Lung (tissue), 12 donors: Measurements from ENCODE around the gene NKAIN2. TPM values are rescaled to one million over a fixed set of nuclear protein-coding genes. Genes with fewer than 3 reads are reported as not detected.

ENCODE experiments used
- ATAC-seq: fragments of 200-7000 bp; cut with Tn5 transposase; one replicate; pipeline ENCODE4 v1.9.1; 2020; ENCODE audit warnings: moderate number of reproducible peaks; ENCODE audit not compliant: insufficient read depth, low FRiP score
- DNase-seq, 3 donors: peaks; one replicate each; pipeline ENCODE4 v3.0.0-alpha.2; 2013 to 2017
- H3K27ac ChIP-seq, 2 donors: one replicate each; pipeline ENCODE4 v1.5.1; 2013; ENCODE audit warnings: mild to moderate bottlenecking in 2 of 2, moderate library complexity in 2 of 2, control low read depth in 1 of 2, inconsistent platforms in 1 of 2, low read depth in 1 of 2, low read length in 1 of 2
- H3K27me3 ChIP-seq, 3 donors: one replicate each; pipeline ENCODE4 v1.5.1; 2013; ENCODE audit warnings: low read length in 2 of 3; ENCODE audit not compliant: control insufficient read depth in 3 of 3, insufficient read depth in 3 of 3
- H3K36me3 ChIP-seq, 4 donors: one replicate each; pipeline ENCODE4 v1.5.1; 2013; ENCODE audit warnings: low read length in 4 of 4, mild to moderate bottlenecking in 1 of 4, moderate library complexity in 1 of 4; ENCODE audit not compliant: control insufficient read depth in 4 of 4, insufficient read depth in 4 of 4
- H3K4me1 ChIP-seq, 5 donors: one replicate each; pipeline ENCODE4 v1.5.1; 2013; ENCODE audit warnings: low read length in 5 of 5, mild to moderate bottlenecking in 2 of 5, moderate library complexity in 1 of 5; ENCODE audit not compliant: control insufficient read depth in 5 of 5, insufficient read depth in 5 of 5
- H3K4me3 ChIP-seq: one replicate; pipeline ENCODE4 v1.5.1; 2013; ENCODE audit warnings: mild to moderate bottlenecking, control low read depth, moderate library complexity
- H3K9ac ChIP-seq, 2 donors: one replicate each; pipeline ENCODE4 v1.5.1; 2013; ENCODE audit warnings: low read length in 2 of 2, control low read depth in 1 of 2; ENCODE audit not compliant: insufficient read depth in 1 of 2
- H3K9me3 ChIP-seq, 4 donors: one replicate each; pipeline ENCODE4 v1.5.1; 2013; ENCODE audit warnings: low read length in 3 of 4, mild to moderate bottlenecking in 1 of 4, moderate library complexity in 1 of 4; ENCODE audit not compliant: control insufficient read depth in 4 of 4, insufficient read depth in 3 of 4
- CTCF ChIP-seq: IDR thresholded peaks from 2 replicates; pipeline ENCODE4 v1.5.1; 2012; ENCODE audit warnings: mild to moderate bottlenecking; ENCODE audit errors: control extremely low read depth, extremely low read depth
- WGBS, 2 donors: extraction: QIAGEN DNeasy Blood & Tissue Kit; methylation state at CpG; one replicate each; pipeline ENCODE4 v1.1.7; 2013; 5-methylcytosine and 5-hydroxymethylcytosine counted together
- polyA plus RNA-seq, 2 donors: library from polyadenylated mRNA; stranded (reverse); fragments of 200-250 nt; gene quantifications; one replicate each; pipeline ENCODE4 v1.2.1, GENCODE V29; 2013
- total RNA-seq, 2 donors: library from RNA; depleted of rRNA in 1 of 2; stranded (reverse); fragments of >200 nt in 1 of 2; gene quantifications; one replicate each; pipeline ENCODE4 v1.2.1, GENCODE V29; 2014 to 2021
- donor health status: control.
- donor health status: control.
- donor health status: Bipolar disorder and iron deficiency.
- donor health status: healthy.
- donor health status: DM: yes; HTN: yes; CAD: no.

The NKAIN2 gene
- total and polyA plus RNA-seq, 4 donors, result 0.01 to 4.4 TPM; not detected in 2

- no peak for TF ChIP-seq CTCF
- DNase-seq (peak in 2 of 3 donors; percentile 72 to 77), ATAC-seq (no peak)
- Histone ChIP-seq H3K9ac (no peak overlapping the region), H3K4me1 (peaks cover 0 to 10% (median 0%) of the 10 kb centered on the region in 5 donors), H3K4me3 (no peak overlapping the region), H3K27me3 (no peaks in the 10 kb centered on the region), H3K36me3 (no peaks in the 10 kb centered on the region), H3K9me3 (no peaks in the 10 kb centered on the region), H3K27ac (no peak overlapping the region)
- 84 to 85% methylated on average over 1 of the region's 1 CpG for WGBS, 2 donors
These were observed 663.7 kb downstream of the NKAIN2 start for GRCh38 chr6:124467366-124467765.

GRCh38 chr6:124470803-124471202, 667.1 kb downstream of the NKAIN2 start:
- ATAC-seq (no peak), DNase-seq (no peak)
- Histone ChIP-seq H3K4me3 (no peak overlapping the region), H3K9me3 (no peaks in the 10 kb centered on the region), H3K27ac (no peak overlapping the region), H3K9ac (no peak overlapping the region), H3K27me3 (no peaks in the 10 kb centered on the region), H3K36me3 (no peaks in the 10 kb centered on the region), H3K4me1 (peaks cover 0 to 10% (median 0%) of the 10 kb centered on the region in 5 donors)
- no peak for TF ChIP-seq CTCF

- DNase-seq (no peak), ATAC-seq (no peak)
- Histone ChIP-seq H3K9me3 (no peaks in the 10 kb centered on the region), H3K36me3 (no peaks in the 10 kb centered on the region), H3K27me3 (no peaks in the 10 kb centered on the region), H3K4me3 (no peak overlapping the region), H3K9ac (no peak overlapping the region), H3K27ac (no peak overlapping the region), H3K4me1 (peaks cover 0 to 6% (median 0%) of the 10 kb centered on the region in 5 donors)
- no peak for TF ChIP-seq CTCF
- 74 to 88% methylated on average over 1 of the region's 1 CpG for WGBS, 2 donors
These were observed 671.5 kb downstream of the NKAIN2 start for GRCh38 chr6:124475176-124475575.

- Histone ChIP-seq H3K4me3 (no peak overlapping the region), H3K9ac (no peak overlapping the region), H3K27ac (no peak overlapping the region), H3K4me1 (peaks cover 0 to 15% (median 0%) of the 10 kb centered on the region in 5 donors), H3K27me3 (no peaks in the 10 kb centered on the region), H3K9me3 (no peaks in the 10 kb centered on the region), H3K36me3 (no peaks in the 10 kb centered on the region)
- no peak for ATAC-seq
- TF ChIP-seq CTCF, result no peak
- 95 to 97% methylated on average over 2 of the region's 2 CpGs for WGBS, 2 donors
- no peak for DNase-seq
These were observed 675.2 kb downstream of the NKAIN2 start for GRCh38 chr6:124478906-124479305.
